ENCODE measurements around the gene FBXO42.
"Not testable (repeated sequence)": the region's sequence is repeated elsewhere in the genome, so short reads cannot be mapped to it uniquely, and the experiment has no call there.

Gene FBXO42

DNA sequence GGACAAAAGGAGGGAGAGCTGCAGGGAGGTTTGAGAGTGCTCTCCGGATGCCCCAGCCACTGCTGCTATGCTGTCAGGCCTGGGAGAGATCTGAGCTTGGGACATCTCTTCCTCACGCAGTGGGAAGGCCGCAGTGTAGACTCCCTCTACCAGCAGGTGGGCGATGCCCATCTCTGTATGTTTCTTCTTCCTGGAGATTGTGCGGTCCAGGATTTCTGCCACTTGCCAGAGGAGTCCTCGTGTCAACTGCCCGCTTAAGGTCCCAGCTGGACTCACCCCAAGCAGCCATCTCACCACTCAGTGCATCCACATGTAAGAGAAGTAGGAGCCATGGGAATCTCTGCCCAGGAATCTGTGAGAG is 126.2 kb downstream of the FBXO42 start:
- H3K4me3 ChIP-seq (ENCODE audit: low read depth, low read length): no peak overlapping the region
- DNase-seq (ENCODE audit: low read depth): no peak
- TF ChIP-seq, protein P1, sequence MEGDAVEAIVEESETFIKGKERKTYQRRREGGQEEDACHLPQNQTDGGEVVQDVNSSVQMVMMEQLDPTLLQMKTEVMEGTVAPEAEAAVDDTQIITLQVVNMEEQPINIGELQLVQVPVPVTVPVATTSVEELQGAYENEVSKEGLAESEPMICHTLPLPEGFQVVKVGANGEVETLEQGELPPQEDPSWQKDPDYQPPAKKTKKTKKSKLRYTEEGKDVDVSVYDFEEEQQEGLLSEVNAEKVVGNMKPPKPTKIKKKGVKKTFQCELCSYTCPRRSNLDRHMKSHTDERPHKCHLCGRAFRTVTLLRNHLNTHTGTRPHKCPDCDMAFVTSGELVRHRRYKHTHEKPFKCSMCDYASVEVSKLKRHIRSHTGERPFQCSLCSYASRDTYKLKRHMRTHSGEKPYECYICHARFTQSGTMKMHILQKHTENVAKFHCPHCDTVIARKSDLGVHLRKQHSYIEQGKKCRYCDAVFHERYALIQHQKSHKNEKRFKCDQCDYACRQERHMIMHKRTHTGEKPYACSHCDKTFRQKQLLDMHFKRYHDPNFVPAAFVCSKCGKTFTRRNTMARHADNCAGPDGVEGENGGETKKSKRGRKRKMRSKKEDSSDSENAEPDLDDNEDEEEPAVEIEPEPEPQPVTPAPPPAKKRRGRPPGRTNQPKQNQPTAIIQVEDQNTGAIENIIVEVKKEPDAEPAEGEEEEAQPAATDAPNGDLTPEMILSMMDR (conservative IDR thresholded peaks at IDR 0.05; ENCODE audit: low read depth, low read length): no peak

DNA sequence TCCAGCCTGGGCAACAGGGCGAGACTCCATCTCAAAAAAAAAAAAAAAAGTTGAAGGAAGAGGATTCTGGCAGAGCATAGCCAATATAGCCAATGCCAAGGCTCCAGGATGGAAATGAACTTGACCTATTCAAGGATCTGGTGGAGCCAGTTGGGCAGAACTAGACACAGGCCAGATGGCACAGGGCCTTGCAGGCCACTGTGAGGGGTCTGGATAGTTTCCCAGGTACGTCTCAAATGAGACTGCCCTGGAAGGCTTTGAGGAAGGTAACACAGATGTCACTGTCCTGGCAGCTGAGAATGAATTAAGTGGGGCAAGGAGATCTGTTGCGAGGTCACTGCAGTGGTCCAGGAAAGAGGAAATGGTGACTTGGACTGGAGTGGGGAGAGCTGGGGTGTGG is 127.8 kb downstream of the FBXO42 start:
- no peak for DNase-seq (ENCODE audit: low read depth)
- TF ChIP-seq, protein P1 (conservative IDR thresholded peaks at IDR 0.05; ENCODE audit: low read depth, low read length): no peak
- no peak overlapping the region for H3K4me3 ChIP-seq (ENCODE audit: low read depth, low read length)

DNA sequence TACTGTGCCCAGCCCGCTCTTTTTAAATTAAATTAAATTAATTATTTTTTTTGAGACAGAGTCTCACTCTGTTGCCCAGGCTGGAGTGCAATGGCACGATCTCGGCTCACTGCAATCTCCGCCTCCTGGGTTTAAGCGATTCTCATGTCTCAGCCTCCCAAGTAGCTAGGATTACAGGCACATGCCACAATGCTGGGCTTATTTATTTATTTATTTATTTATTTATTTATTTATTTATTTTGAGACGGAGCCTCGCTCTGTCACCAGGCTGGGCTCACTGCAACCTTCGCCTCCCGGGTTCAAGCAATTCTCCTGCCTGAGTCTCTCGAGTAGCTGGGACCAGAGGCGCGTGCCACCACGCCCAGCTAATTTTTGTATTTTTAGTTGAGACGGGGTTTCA is 129.6 kb downstream of the FBXO42 start:
- H3K4me3 ChIP-seq (ENCODE audit: low read depth, low read length): not testable (repeated sequence)

DNA sequence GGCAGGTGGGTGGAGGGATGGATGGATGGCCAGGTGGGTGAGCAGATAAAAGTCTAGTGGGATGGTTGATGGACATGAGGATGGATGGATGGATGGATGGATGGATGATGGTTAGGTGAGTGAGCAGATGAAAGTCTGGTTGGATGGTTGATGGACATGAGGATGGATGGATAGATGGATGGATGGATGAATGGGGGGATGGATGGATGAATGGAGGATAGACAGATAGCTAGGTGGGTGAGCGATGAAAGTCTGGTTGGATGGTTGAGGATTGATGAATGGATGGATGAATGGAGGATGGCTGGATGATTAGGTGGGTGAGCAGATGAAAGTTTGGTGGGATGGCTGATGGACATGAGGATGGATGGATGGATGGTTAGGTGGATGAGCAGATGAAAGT is 130.8 kb downstream of the FBXO42 start:
- TF ChIP-seq, protein P1 (conservative IDR thresholded peaks at IDR 0.05; ENCODE audit: low read depth, low read length): no peak
- no peak for DNase-seq (ENCODE audit: low read depth)
- H3K4me3 ChIP-seq (ENCODE audit: low read depth, low read length): no peak overlapping the region

More for the DNA sequence above, 129.6 kb downstream of the FBXO42 start:
- not testable (repeated sequence) for DNase-seq (ENCODE audit: low read depth)

DNA sequence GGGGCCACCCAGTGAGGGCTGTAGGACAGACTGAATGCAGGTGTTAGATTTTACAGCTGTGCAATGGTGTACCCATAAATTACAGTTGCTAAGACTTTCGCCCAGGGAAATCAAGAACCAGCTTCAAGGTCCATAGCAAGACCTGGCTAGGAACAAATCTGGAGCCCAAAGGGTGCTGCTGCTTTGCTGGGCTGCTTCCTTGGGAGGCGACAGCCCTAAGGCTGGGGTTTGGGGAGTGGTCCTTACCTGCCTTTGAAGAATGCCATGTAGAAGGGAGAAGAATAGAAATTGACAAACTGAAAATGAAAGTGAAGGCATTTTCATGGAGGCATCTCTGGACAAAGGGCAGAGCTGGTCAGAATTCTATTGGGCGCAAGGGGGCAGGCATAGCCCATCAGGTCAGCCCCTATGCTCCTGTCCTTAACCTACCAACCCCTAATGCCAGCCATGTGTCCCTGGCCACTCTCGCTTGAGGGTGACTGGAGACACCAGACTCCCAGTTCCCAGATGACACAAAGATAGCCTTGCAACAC is 132.2 kb downstream of the FBXO42 start:
- TF ChIP-seq, protein P1 (conservative IDR thresholded peaks at IDR 0.05; ENCODE audit: low read depth, low read length): no peak
- no peak for DNase-seq (ENCODE audit: low read depth)
- H3K4me3 ChIP-seq (ENCODE audit: low read depth, low read length): no peak overlapping the region

DNA sequence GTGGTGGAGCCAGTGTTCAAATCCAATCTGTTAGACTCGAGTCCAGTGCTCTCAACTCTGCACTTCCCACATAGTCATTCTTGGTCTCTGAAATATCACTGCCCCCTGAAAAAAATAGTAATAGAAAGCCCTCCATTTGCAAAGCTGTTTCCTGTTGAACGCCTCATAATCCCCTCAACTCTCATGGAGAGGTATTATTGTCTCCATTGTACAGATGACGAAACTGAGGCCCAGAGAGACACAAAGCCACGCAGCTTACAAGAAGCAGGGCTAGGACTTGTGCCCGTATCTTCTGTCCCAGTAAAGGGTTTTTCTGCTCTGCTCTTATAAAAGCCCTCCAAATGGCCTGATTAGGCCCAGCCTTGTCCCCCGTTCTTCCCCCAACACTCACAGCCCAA is 133.6 kb downstream of the FBXO42 start:
- no peak overlapping the region for H3K4me3 ChIP-seq (ENCODE audit: low read depth, low read length)
- TF ChIP-seq, protein P1 (conservative IDR thresholded peaks at IDR 0.05; ENCODE audit: low read depth, low read length): no peak
- DNase-seq (ENCODE audit: low read depth): no peak

DNA sequence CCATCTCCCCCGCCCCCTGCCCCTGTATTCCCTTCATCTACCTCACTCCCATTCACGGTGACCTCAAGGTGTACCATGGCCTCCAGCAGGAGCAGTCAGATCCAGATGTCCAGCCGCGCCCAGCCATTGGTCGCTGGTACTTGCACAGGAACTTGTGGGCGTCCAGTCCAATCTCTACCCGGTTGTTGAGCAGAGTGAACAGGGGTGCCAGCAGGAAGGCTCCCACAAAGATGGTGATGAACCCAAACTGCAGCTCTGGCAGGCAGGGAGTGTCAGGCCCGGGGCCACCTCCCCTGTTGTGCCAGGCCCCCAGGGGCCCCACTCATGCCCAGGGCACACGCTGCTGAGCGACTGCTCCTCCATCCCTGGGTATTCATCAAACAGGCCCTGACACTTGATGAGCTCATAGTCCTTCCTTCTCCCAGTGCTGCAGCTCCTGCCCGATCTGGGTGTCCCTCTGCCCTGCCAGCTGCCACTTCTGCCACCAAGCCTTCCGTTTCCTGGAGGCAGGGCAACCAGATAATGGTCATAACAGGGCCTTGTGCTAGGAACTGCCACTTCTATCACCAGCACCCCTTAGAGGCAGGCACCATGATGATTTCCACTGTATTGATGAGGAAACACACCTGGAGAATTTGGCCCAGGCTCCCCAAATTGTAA is 134.1 kb downstream of the FBXO42 start:
- no peak overlapping the region for H3K4me3 ChIP-seq (ENCODE audit: low read depth, low read length)
- TF ChIP-seq, protein P1 (conservative IDR thresholded peaks at IDR 0.05; ENCODE audit: low read depth, low read length): no peak
- DNase-seq (ENCODE audit: low read depth): no peak
